H9 (cell line): ENCODE measurements around the gene ADM. TPM values are rescaled to one million over a fixed set of nuclear protein-coding genes. Genes with fewer than 3 reads are reported as not detected.

ENCODE experiments used
- DNase-seq: peaks from one replicate; pipeline ENCODE4 v3.0.0-alpha.2; 2017
- H2AFZ ChIP-seq: one replicate; pipeline ENCODE4 v1.6.1; 2013; ENCODE audit warnings: mild to moderate bottlenecking, low read length, control low read depth, moderate library complexity
- H2AK5ac ChIP-seq: 2 replicates; pipeline ENCODE4 v1.6.1; 2013; ENCODE audit warnings: low read length, control low read depth, mixed read lengths; ENCODE audit not compliant: insufficient read length
- H2BK120ac ChIP-seq: one replicate; pipeline ENCODE4 v1.6.1; 2013; ENCODE audit warnings: low read depth, mild to moderate bottlenecking, low read length, control low read depth, inconsistent platforms; ENCODE audit not compliant: poor library complexity, severe bottlenecking
- H2BK12ac ChIP-seq: 2 replicates; pipeline ENCODE4 v1.6.1; 2013; ENCODE audit warnings: low read length, control low read depth, mixed read lengths, low read depth; ENCODE audit not compliant: insufficient read length
- H2BK15ac ChIP-seq: 2 replicates; pipeline ENCODE4 v1.6.1; 2013; ENCODE audit warnings: low read depth, low read length, control low read depth
- H2BK20ac ChIP-seq: one replicate; pipeline ENCODE4 v1.6.1; 2013; ENCODE audit warnings: low read depth, mild to moderate bottlenecking, low read length, control low read depth, inconsistent platforms; ENCODE audit not compliant: poor library complexity, severe bottlenecking
- H2BK5ac ChIP-seq: 2 replicates; pipeline ENCODE4 v1.6.1; 2013; ENCODE audit warnings: low read length, control low read depth, mixed read lengths; ENCODE audit not compliant: insufficient read length
- H3K14ac ChIP-seq: 2 replicates; pipeline ENCODE4 v1.6.1; 2013; ENCODE audit warnings: low read length, control low read depth; ENCODE audit not compliant: insufficient read depth
- H3K18ac ChIP-seq: 2 replicates; pipeline ENCODE4 v1.6.1; 2013; ENCODE audit warnings: low read depth, mild to moderate bottlenecking, mixed read lengths, low read length, control low read depth; ENCODE audit not compliant: insufficient read length
- H3K23ac ChIP-seq: 2 replicates; pipeline ENCODE4 v1.6.1; 2013; ENCODE audit warnings: low read length, control low read depth, mixed read lengths, low read depth; ENCODE audit not compliant: insufficient read length
- H3K23me2 ChIP-seq: 2 replicates; pipeline ENCODE4 v1.6.1; 2013; ENCODE audit warnings: low read depth, mild to moderate bottlenecking, mixed read lengths, low read length, control low read depth; ENCODE audit not compliant: insufficient read length, poor library complexity, severe bottlenecking
- H3K27ac ChIP-seq: 2 replicates; pipeline ENCODE4 v1.5.1; 2013; ENCODE audit warnings: low read length, control low read depth, mixed read lengths, low read depth; ENCODE audit not compliant: insufficient read length
- H3K27me3 ChIP-seq: 2 replicates; pipeline ENCODE4 v1.6.1; 2013; ENCODE audit warnings: low read length, control low read depth, inconsistent platforms; ENCODE audit not compliant: insufficient read depth
- H3K4ac ChIP-seq: 2 replicates; pipeline ENCODE4 v1.6.1; 2013; ENCODE audit warnings: low read depth, mild to moderate bottlenecking, control low read depth, inconsistent platforms, low read length, moderate library complexity
- H3K4me1 ChIP-seq: 2 replicates; pipeline ENCODE4 v1.6.1; 2013; ENCODE audit warnings: low read length, control low read depth, inconsistent platforms; ENCODE audit not compliant: insufficient read depth
- H3K4me2 ChIP-seq: 2 replicates; pipeline ENCODE4 v1.6.1; 2013; ENCODE audit warnings: low read length, control low read depth, mixed read lengths; ENCODE audit not compliant: insufficient read length, insufficient read depth
- H3K56ac ChIP-seq: 2 replicates; pipeline ENCODE4 v1.6.1; 2013; ENCODE audit warnings: low read depth, mild to moderate bottlenecking, mixed read lengths, low read length, control low read depth; ENCODE audit not compliant: insufficient read length
- H3K79me1 ChIP-seq: 2 replicates; pipeline ENCODE4 v1.6.1; 2013; ENCODE audit warnings: low read depth, mild to moderate bottlenecking, moderate library complexity, low read length, control low read depth, inconsistent platforms; ENCODE audit not compliant: insufficient read depth, poor library complexity, severe bottlenecking
- H3K79me2 ChIP-seq: 2 replicates; pipeline ENCODE4 v1.6.1; 2013; ENCODE audit warnings: low read length, control low read depth, inconsistent platforms; ENCODE audit not compliant: insufficient read depth
- H3K9ac ChIP-seq: 2 replicates; pipeline ENCODE4 v1.6.1; 2013; ENCODE audit warnings: low read length, control low read depth, mixed read lengths; ENCODE audit not compliant: insufficient read length; ENCODE audit errors: extremely low read depth
- H3K9me3 ChIP-seq: one replicate; pipeline ENCODE4 v1.6.1; 2013; ENCODE audit warnings: low read depth, low read length, inconsistent platforms; ENCODE audit not compliant: control insufficient read depth
- H3T11ph ChIP-seq: one replicate; pipeline ENCODE4 v1.6.1; 2013; ENCODE audit warnings: mild to moderate bottlenecking, low read length, control low read depth, inconsistent platforms
- H4K20me1 ChIP-seq: one replicate; pipeline ENCODE4 v1.6.1; 2013; ENCODE audit not compliant: control insufficient read depth, insufficient read length, insufficient read depth
- H4K5ac ChIP-seq: 2 replicates; pipeline ENCODE4 v1.6.1; 2013; ENCODE audit warnings: low read depth, mild to moderate bottlenecking, mixed read lengths, low read length, control low read depth; ENCODE audit not compliant: insufficient read length
- H4K8ac ChIP-seq: replicated peaks from 2 replicates; pipeline ENCODE4 v1.6.1; 2013; ENCODE audit warnings: low read length, control low read depth, mixed read lengths, low read depth; ENCODE audit not compliant: insufficient read length
- H4K91ac ChIP-seq: 2 replicates; pipeline ENCODE4 v1.6.1; 2013; ENCODE audit warnings: low read depth, mild to moderate bottlenecking, moderate library complexity, mixed read lengths, low read length, control low read depth; ENCODE audit not compliant: insufficient read length
- H3K27ac Mint-ChIP-seq, 3 experiments: 2 replicates in 2 of 3; 3 replicates in 1 of 3; pipeline ENCODE4 v1.8.0; 2020 to 2021; ENCODE audit warnings: mixed read lengths in 3 of 3, mild to moderate bottlenecking in 1 of 3, moderate library complexity in 1 of 3
- H3K27me3 Mint-ChIP-seq: 2 replicates; pipeline ENCODE4 v1.8.0; 2021; ENCODE audit warnings: low read depth, mild to moderate bottlenecking, moderate library complexity, mixed read lengths
- H3K36me3 Mint-ChIP-seq, 3 experiments: 2 replicates in 2 of 3; 3 replicates in 1 of 3; pipeline ENCODE4 v1.8.0; 2020 to 2021; ENCODE audit warnings: low read depth in 3 of 3, mixed read lengths in 3 of 3; ENCODE audit not compliant: insufficient read depth in 1 of 3
- H3K4me1 Mint-ChIP-seq, 2 experiments: 2 replicates each; pipeline ENCODE4 v1.8.0; 2020; ENCODE audit warnings: mixed read lengths in 2 of 2
- H3K4me3 Mint-ChIP-seq, 2 experiments: 2 replicates in 1 of 2; 3 replicates in 1 of 2; pipeline ENCODE4 v1.8.0; 2020 to 2021; ENCODE audit warnings: mild to moderate bottlenecking in 2 of 2, mixed read lengths in 2 of 2, moderate library complexity in 1 of 2
- H3K9me3 Mint-ChIP-seq, 2 experiments: 2 replicates in 1 of 2; 3 replicates in 1 of 2; pipeline ENCODE4 v1.8.0; 2020; ENCODE audit warnings: mild to moderate bottlenecking in 2 of 2, mixed read lengths in 2 of 2, moderate library complexity in 1 of 2
- total RNA-seq: library from RNA; stranded (reverse); gene quantifications from 2 replicates; pipeline ENCODE4 v1.2.1, GENCODE V29; 2021
- TF ChIP-seq, protein P1 (sequence below): fragments of 200-600 bp; sonication (generic); conservative IDR thresholded peaks from 3 replicates; pipeline ENCODE4 v1.8.0; 2021; ENCODE audit warnings: antibody characterized with exemption, mild to moderate bottlenecking

ADM gene
- total RNA-seq, 1 experiment from 2014 or later = 99.1 TPM

DNA sequence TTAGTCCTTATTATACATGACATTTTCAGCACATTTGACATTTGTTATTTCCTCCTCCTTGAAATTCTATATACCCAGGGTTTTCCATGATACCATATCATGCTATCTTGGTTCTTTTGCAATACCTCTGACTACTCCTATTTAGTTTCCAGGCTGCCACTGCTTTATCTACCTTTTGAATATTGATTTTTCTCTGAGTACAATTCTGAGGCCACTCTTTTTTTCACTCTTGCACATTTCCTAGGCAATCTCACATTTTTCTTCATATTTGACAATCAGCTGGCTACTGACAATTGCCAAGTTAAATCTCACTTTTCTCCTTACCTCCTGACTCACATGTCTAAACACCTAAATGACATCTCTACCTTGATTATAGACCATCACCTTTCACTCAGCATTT, 22.8 kb upstream of the ADM start:
- H2AK5ac ChIP-seq = no peak overlapping the region
- no peak overlapping the region for H2BK20ac ChIP-seq
- H3K4me2 ChIP-seq = no peak overlapping the region
- Mint-ChIP-seq H3K9me3 (no peaks in the 10 kb centered on the region), H3K27me3 (no peaks in the 10 kb centered on the region), H3K4me3 (no peak overlapping the region), H3K36me3 (peaks cover 0 to 3% (median 1%) of the 10 kb centered on the region in 3 experiments; a peak in 2 of 7 replicates), H3K4me1 (peaks cover 15 to 19% of the 10 kb centered on the region in 2 experiments), H3K27ac (no peak overlapping the region)
- peaks cover 3% of the 10 kb centered on the region; the same call in 1 of the 2 replicates for H3K79me2 ChIP-seq
- no peak overlapping the region for H2BK5ac ChIP-seq
- no peak overlapping the region for H2AFZ ChIP-seq
- no peaks in the 10 kb centered on the region for H3K23me2 ChIP-seq
- no peaks in the 10 kb centered on the region for H4K20me1 ChIP-seq
- no peak overlapping the region for H3K9ac ChIP-seq
- H3K23ac ChIP-seq = no peak overlapping the region
- no peak overlapping the region for H3K18ac ChIP-seq
- H2BK15ac ChIP-seq = no peak overlapping the region
- no peak overlapping the region for H4K5ac ChIP-seq
- H4K91ac ChIP-seq = no peak overlapping the region
- no peak for DNase-seq
- no peak overlapping the region for H2BK120ac ChIP-seq
- H4K8ac ChIP-seq = no peak overlapping the region
- no peak overlapping the region for H3K27ac ChIP-seq
- no peak overlapping the region for H3K14ac ChIP-seq
- TF ChIP-seq, protein P1, sequence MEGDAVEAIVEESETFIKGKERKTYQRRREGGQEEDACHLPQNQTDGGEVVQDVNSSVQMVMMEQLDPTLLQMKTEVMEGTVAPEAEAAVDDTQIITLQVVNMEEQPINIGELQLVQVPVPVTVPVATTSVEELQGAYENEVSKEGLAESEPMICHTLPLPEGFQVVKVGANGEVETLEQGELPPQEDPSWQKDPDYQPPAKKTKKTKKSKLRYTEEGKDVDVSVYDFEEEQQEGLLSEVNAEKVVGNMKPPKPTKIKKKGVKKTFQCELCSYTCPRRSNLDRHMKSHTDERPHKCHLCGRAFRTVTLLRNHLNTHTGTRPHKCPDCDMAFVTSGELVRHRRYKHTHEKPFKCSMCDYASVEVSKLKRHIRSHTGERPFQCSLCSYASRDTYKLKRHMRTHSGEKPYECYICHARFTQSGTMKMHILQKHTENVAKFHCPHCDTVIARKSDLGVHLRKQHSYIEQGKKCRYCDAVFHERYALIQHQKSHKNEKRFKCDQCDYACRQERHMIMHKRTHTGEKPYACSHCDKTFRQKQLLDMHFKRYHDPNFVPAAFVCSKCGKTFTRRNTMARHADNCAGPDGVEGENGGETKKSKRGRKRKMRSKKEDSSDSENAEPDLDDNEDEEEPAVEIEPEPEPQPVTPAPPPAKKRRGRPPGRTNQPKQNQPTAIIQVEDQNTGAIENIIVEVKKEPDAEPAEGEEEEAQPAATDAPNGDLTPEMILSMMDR = no peak
- no peaks in the 10 kb centered on the region for H3K4me1 ChIP-seq
- no peak overlapping the region for H2BK12ac ChIP-seq
- no peaks in the 10 kb centered on the region for H3K27me3 ChIP-seq
- no peaks in the 10 kb centered on the region for H3K79me1 ChIP-seq
- H3K4ac ChIP-seq = no peak overlapping the region
- H3K56ac ChIP-seq = no peak overlapping the region
- H3K9me3 ChIP-seq = no peaks in the 10 kb centered on the region
- H3T11ph ChIP-seq = no peak overlapping the region
